ENCODE data around the gene EIF3K. TPM values are rescaled to one million over a fixed set of nuclear protein-coding genes. Genes with fewer than 3 reads are reported as not detected.

EIF3K gene
- polyA plus RNA-seq, 1 donor: 290 TPM

DNA sequence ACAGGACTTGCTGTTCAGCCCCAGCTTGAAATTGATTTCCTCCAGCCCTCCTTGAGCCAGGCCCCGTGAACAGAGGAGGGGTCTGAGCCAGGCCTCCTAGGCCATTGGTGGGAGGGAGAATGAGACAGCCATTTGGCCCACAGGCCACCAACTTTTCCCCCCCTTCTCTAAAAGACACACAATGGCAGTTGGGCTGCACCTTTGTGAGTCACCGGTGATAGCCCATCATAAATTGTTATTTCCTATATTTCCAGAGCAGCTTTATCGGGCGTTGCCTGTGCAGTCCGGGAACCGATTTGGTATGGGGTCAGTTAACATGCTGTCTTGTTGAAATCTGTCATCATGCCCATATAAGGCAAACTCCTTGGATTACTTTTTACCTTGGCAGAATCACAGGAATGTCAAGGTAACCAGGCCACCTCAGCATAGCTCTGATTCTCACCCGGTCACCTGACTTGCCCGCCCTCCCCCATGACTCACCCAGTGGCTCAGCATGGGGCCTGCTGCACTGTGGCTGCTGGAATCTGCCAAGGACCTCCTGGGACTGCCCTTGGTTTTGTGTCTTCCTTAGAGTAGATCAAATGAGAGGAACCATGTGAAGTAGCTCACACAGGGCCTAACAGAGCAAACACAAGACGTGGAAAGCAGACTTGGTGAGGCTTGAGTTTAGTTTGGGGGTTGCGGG, 64.5 kb downstream of the EIF3K start:
- Histone ChIP-seq H3K4me3 (ENCODE audit: low read length) (no peak overlapping the region), H3K9me3 (ENCODE audit: control insufficient read depth, low read depth, low read length) (peaks cover 6% of the 10 kb centered on the region), H3K27ac (ENCODE audit: low read length) (peak overlapping the region; percentile 99), H3K4me1 (ENCODE audit: control insufficient read depth, insufficient read depth, low read length) (peaks cover 95% of the 10 kb centered on the region), H3K27me3 (ENCODE audit: control insufficient read depth, insufficient read depth, low read length) (no peaks in the 10 kb centered on the region), H3K36me3 (ENCODE audit: control insufficient read depth, insufficient read depth, low read length) (peaks cover 23% of the 10 kb centered on the region)
- WGBS (ENCODE audit: insufficient coverage, low lambda C conversion rate): no CpG with 5 or more reads among the region's 10 CpGs
- peak; percentile 96 to 99 for DNase-seq

DNA sequence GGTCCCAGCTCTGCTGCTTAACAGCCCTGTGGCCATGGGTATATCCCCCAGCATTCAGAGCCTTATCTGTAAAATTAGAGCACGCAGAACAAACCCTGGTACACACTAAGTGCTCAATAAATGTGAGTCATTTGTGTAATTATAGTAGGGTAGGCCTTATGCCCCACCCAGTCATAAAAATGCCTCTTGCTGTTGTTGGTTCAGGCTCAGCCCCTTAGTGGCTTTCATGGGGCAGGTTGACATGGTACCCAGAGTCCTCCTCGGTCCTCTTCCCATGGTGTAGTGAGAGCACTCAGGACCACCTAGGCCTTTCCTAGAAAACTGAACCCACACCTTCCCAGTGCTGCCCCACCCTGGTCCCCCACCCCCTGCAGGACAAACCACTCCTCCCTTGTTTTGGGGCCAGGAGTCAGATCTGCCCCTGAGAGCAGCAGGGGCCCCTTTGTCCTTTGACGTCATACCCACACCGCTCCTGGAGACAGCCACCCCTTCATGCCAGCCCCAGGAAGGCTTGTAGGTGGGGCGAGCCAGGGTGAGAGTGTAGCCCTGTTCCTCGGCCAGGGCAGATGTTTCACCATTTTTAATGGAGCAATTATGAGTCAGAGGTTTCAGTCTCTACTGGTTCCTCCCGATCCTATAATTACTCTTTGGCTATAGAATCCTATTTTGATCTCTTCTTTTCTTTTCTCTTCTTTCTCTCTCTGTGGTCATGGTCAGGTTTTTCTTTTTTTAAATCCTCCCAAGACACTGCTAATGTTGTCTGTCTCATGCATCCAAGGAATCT, 65.3 kb downstream of the EIF3K start:
- H3K36me3 ChIP-seq (ENCODE audit: control insufficient read depth, insufficient read depth, low read length): peaks cover 19% of the 10 kb centered on the region
- DNase-seq: peak; percentile 93 to 98
- peak overlapping the region; percentile 99 for H3K27ac ChIP-seq (ENCODE audit: low read length)
- WGBS (ENCODE audit: insufficient coverage, low lambda C conversion rate): 0% methylated on average over 1 of the region's 7 CpGs
- H3K27me3 ChIP-seq (ENCODE audit: control insufficient read depth, insufficient read depth, low read length): no peaks in the 10 kb centered on the region
- H3K4me3 ChIP-seq (ENCODE audit: low read length): no peak overlapping the region
- peaks cover 94% of the 10 kb centered on the region for H3K4me1 ChIP-seq (ENCODE audit: control insufficient read depth, insufficient read depth, low read length)
- H3K9me3 ChIP-seq (ENCODE audit: control insufficient read depth, low read depth, low read length): peaks cover 6% of the 10 kb centered on the region

DNA sequence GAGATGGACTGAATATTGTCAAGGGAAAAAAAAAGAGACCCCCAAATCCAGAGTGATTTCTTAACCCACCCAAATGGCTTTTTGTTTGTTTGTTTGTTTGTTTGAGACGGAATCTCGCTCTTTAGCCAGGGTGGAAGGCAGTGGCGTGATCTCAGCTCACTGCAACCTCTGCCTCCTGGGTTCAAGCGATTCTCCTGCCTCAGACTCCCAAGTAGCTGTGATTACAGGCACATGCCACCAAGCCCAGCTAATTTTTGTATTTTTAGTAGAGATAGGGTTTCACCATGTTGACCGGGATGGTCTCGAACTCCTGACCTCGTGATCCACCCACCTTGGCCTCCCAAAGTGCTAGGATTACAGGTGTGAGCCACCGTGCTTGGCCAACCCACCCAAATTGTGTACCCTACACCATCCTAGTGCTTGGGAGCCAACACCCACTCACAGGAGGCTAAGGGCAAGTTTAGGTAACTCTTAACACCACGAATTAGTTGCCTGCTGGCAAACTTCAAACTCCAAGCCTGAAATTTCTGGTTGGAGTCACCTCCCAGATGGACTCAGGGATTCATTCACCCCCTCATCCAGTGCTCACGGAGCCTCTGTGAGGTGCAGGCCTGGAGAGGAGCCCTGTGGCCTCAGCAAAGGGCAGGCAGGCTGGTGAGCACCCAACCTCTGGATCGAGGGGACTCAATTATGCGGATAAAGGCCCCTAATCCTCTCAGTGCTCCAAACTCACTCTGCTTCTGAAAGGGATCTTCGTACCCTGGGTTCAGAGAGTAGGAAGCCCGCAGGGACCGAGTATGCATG, 66.1 kb downstream of the EIF3K start:
- WGBS (ENCODE audit: insufficient coverage, low lambda C conversion rate): no CpG with 5 or more reads among the region's 15 CpGs
- Histone ChIP-seq H3K4me1 (ENCODE audit: control insufficient read depth, insufficient read depth, low read length) (peaks cover 89% of the 10 kb centered on the region), H3K4me3 (ENCODE audit: low read length) (no peak overlapping the region)

DNA sequence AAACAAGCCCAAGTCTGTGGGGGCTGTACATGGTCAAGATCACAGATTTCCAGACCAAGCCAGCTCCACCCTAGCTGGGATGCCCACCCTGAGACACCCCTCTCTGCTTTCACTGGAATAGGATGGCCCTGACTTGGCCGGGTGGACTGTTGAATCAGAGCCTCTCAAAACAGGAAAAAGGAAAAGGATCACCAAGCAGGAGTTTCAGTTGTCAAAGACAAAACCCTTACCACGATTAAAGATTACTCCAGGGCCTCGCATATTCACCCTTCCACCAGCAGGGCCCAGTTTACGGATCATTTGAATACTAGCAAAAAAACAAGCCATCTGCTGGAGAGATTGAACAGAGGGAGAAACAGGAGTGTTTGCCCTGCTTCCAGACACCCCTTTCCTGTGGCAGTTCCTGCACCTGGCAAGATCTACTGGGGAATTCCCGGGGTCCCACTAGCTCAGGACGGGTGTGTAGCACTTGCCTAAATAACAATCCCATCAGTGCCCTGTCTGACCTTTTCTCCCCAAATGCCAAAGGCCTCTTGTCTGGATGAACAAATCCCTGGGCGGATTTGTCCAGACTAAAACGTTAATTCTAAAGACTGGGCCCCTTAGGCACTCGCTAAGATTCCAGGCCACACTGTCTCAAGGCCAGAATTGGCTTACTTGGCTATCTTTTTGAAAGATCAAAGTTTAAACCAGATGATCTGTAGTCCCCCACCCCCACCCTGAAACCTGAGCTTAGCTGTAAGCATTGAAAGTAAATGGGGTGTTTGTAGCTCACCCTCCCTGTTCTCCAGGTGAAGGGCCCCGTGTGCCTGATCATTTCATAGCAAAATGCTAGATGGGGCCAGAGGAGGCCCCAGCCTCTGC, 66.9 kb downstream of the EIF3K start:
- Histone ChIP-seq H3K36me3 (ENCODE audit: control insufficient read depth, insufficient read depth, low read length) (peaks cover 29% of the 10 kb centered on the region), H3K27ac (ENCODE audit: low read length) (peak overlapping the region; percentile 99), H3K9me3 (ENCODE audit: control insufficient read depth, low read depth, low read length) (peaks cover 6% of the 10 kb centered on the region), H3K4me1 (ENCODE audit: control insufficient read depth, insufficient read depth, low read length) (peaks cover 87% of the 10 kb centered on the region), H3K4me3 (ENCODE audit: low read length) (no peak overlapping the region), H3K27me3 (ENCODE audit: control insufficient read depth, insufficient read depth, low read length) (no peaks in the 10 kb centered on the region)
- DNase-seq: peak; percentile 74 to 89
- WGBS (ENCODE audit: insufficient coverage, low lambda C conversion rate): no CpG with 5 or more reads among the region's 10 CpGs

More for the DNA sequence above, 66.1 kb downstream of the EIF3K start:
- H3K9me3 ChIP-seq (ENCODE audit: control insufficient read depth, low read depth, low read length): peaks cover 6% of the 10 kb centered on the region
- no peaks in the 10 kb centered on the region for H3K27me3 ChIP-seq (ENCODE audit: control insufficient read depth, insufficient read depth, low read length)
- H3K36me3 ChIP-seq (ENCODE audit: control insufficient read depth, insufficient read depth, low read length): peaks cover 21% of the 10 kb centered on the region
- H3K27ac ChIP-seq (ENCODE audit: low read length): peak overlapping the region; percentile 99
- no peak for DNase-seq

DNA sequence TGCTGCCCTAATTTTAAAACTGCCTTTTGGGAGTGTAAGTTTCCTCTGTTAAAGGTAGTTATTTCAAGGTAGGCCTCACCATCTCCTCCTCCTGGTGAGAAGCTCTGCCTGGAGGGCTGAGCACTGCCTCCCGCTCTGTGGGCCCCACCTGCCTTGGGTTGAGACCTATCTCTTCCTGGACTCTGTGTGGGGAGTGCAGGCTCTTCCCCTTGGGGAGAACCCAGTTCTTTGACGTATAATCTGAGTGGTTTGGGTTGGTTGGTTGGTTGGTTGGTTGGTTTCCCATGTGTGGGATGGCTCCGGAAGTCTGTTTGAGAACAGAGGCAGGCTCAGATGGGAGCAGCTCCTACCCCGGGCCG, 67.5 kb downstream of the EIF3K start:
- peaks cover 6% of the 10 kb centered on the region for H3K9me3 ChIP-seq (ENCODE audit: control insufficient read depth, low read depth, low read length)
- H3K36me3 ChIP-seq (ENCODE audit: control insufficient read depth, insufficient read depth, low read length): peaks cover 29% of the 10 kb centered on the region
- no peak for DNase-seq
- no peaks in the 10 kb centered on the region for H3K27me3 ChIP-seq (ENCODE audit: control insufficient read depth, insufficient read depth, low read length)
- peak overlapping the region; percentile 99 for H3K27ac ChIP-seq (ENCODE audit: low read length)
- peaks cover 85% of the 10 kb centered on the region for H3K4me1 ChIP-seq (ENCODE audit: control insufficient read depth, insufficient read depth, low read length)
- no peak overlapping the region for H3K4me3 ChIP-seq (ENCODE audit: low read length)
- no CpG with 5 or more reads among the region's 5 CpGs for WGBS (ENCODE audit: insufficient coverage, low lambda C conversion rate)

Other genes with a start within 250 kb of the EIF3K start
- 138 TPM for gene PSMD8, start 244.6 kb upstream of the EIF3K start, polyA plus RNA-seq
- 4.4 TPM for gene GGN, start 231.2 kb upstream of the EIF3K start, polyA plus RNA-seq
- 3.9 TPM for gene SPRED3, start 230.5 kb upstream of the EIF3K start, polyA plus RNA-seq
- gene FAM98C, start 216.1 kb upstream of the EIF3K start, polyA plus RNA-seq: 26.9 TPM
- 1.5 TPM for gene RASGRP4, start 193.0 kb upstream of the EIF3K start, polyA plus RNA-seq
- gene RYR1, start 185.5 kb upstream of the EIF3K start, polyA plus RNA-seq: 2.9 TPM
- 3.7 TPM for gene MAP4K1, start 1.2 kb upstream of the EIF3K start, polyA plus RNA-seq
- gene ACTN4, start 28.5 kb downstream of the EIF3K start, polyA plus RNA-seq: 747 TPM
- gene CAPN12, start 125.3 kb downstream of the EIF3K start, polyA plus RNA-seq: 45.0 TPM
- 5.6 TPM for gene LGALS7, start 154.3 kb downstream of the EIF3K start, polyA plus RNA-seq
- gene LGALS7B, start 170.0 kb downstream of the EIF3K start, polyA plus RNA-seq: 3.6 TPM
- 680 TPM for gene LGALS4, start 193.8 kb downstream of the EIF3K start, polyA plus RNA-seq
- 289 TPM for gene ECH1, start 212.6 kb downstream of the EIF3K start, polyA plus RNA-seq
- 271 TPM for gene HNRNPL, start 230.8 kb downstream of the EIF3K start, polyA plus RNA-seq